ENCODE results near the gene FSHR. TPM values are rescaled to one million over a fixed set of nuclear protein-coding genes. Genes with fewer than 3 reads are reported as not detected.

FSHR gene
- polyA plus RNA-seq, 1 donor (not counting 4 experiments of a cell fraction or from before 2014, with no cell fraction given) = not detected

DNA sequence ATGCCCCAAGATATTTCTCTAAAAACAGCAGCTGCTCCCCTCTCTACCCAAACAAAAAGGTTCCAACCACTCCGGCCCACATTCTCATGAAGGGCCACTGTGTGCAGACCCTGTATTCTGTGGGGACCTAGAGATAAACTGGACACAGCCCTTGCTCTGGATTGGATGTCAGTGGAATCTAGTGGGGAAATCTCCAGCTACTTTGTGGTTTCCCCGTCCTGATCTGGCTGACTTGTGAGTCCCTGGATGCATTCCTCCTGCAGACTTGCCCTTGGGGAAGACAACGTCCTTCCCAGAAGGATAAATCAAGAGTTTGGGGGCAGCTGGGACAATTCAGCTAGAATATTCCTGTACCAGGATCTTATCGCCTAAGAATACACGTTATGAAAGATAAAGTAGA, 151.1 kb downstream of the FSHR start:
- no peak overlapping the region for H2AFZ ChIP-seq (ENCODE audit: control insufficient read depth, low read length)
- no peaks in the 10 kb centered on the region for H4K20me1 ChIP-seq (ENCODE audit: control insufficient read depth, extremely low read depth, insufficient read depth, low read length)
- H3K4me3 ChIP-seq (ENCODE audit: control insufficient read depth in 2 of 3, extremely low read depth in 1 of 3, insufficient read depth in 2 of 3, low read depth in 1 of 3, low read length in 3 of 3) = no peak overlapping the region
- no peak overlapping the region for H3K4me2 ChIP-seq (ENCODE audit: control insufficient read depth, extremely low read depth, insufficient read depth, low read depth, low read length)
- DNase-seq (ENCODE audit: low read depth, low spot score) (no peak), FAIRE-seq (no peak)
- no peaks in the 10 kb centered on the region for H3K9me3 ChIP-seq (ENCODE audit: control insufficient read depth, low read depth, low read length)
- H3K4me1 ChIP-seq (ENCODE audit: control insufficient read depth, extremely low read depth, insufficient read depth, low read length) = no peaks in the 10 kb centered on the region
- no peaks in the 10 kb centered on the region for H3K9me1 ChIP-seq (ENCODE audit: control insufficient read depth, extremely low read depth, insufficient read depth, low read length)
- H3K79me2 ChIP-seq (ENCODE audit: control insufficient read depth, insufficient read depth, low read length) = no peaks in the 10 kb centered on the region
- no peak overlapping the region for H3K27ac ChIP-seq (ENCODE audit: control insufficient read depth, insufficient read depth, low read length)
- no peaks in the 10 kb centered on the region for H3K27me3 ChIP-seq (ENCODE audit: control insufficient read depth, extremely low read depth, insufficient read depth, low read length)
- no peak overlapping the region for H3K9ac ChIP-seq (ENCODE audit: control insufficient read depth, extremely low read depth, insufficient read depth, low read length)
- TF ChIP-seq EZH2 (IDR thresholded peaks at IDR 0.05; ENCODE audit: low read length) = no peak
- TF ChIP-seq, protein P1, sequence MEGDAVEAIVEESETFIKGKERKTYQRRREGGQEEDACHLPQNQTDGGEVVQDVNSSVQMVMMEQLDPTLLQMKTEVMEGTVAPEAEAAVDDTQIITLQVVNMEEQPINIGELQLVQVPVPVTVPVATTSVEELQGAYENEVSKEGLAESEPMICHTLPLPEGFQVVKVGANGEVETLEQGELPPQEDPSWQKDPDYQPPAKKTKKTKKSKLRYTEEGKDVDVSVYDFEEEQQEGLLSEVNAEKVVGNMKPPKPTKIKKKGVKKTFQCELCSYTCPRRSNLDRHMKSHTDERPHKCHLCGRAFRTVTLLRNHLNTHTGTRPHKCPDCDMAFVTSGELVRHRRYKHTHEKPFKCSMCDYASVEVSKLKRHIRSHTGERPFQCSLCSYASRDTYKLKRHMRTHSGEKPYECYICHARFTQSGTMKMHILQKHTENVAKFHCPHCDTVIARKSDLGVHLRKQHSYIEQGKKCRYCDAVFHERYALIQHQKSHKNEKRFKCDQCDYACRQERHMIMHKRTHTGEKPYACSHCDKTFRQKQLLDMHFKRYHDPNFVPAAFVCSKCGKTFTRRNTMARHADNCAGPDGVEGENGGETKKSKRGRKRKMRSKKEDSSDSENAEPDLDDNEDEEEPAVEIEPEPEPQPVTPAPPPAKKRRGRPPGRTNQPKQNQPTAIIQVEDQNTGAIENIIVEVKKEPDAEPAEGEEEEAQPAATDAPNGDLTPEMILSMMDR (optimal IDR thresholded peaks at IDR 0.05 in 1 of 3, IDR thresholded peaks at IDR 0.05 in 1 of 3, conservative IDR thresholded peaks at IDR 0.05 in 1 of 3; ENCODE audit: extremely low read depth in 1 of 3, insufficient read depth in 2 of 3, low read length in 3 of 3) = no peak
- no peaks in the 10 kb centered on the region for H3K36me3 ChIP-seq (ENCODE audit: control insufficient read depth in 2 of 2, extremely low read depth in 1 of 2, insufficient read depth in 2 of 2, low read length in 2 of 2)
- dilution Hi-C loops (cut with MboI; ENCODE audit: extremely low pct_ligation_motif_present, low sequenced_read_pairs) = no loop called here

- Histone ChIP-seq H3K9ac (ENCODE audit: control insufficient read depth, extremely low read depth, insufficient read depth, low read length) (no peak overlapping the region), H3K36me3 (ENCODE audit: control insufficient read depth in 2 of 2, extremely low read depth in 1 of 2, insufficient read depth in 2 of 2, low read length in 2 of 2) (no peaks in the 10 kb centered on the region), H2AFZ (ENCODE audit: control insufficient read depth, low read length) (no peak overlapping the region), H3K9me1 (ENCODE audit: control insufficient read depth, extremely low read depth, insufficient read depth, low read length) (no peaks in the 10 kb centered on the region), H3K27ac (ENCODE audit: control insufficient read depth, insufficient read depth, low read length) (no peak overlapping the region), H4K20me1 (ENCODE audit: control insufficient read depth, extremely low read depth, insufficient read depth, low read length) (no peaks in the 10 kb centered on the region), H3K9me3 (ENCODE audit: control insufficient read depth, low read depth, low read length) (no peaks in the 10 kb centered on the region), H3K27me3 (ENCODE audit: control insufficient read depth, extremely low read depth, insufficient read depth, low read length) (no peaks in the 10 kb centered on the region), H3K4me2 (ENCODE audit: control insufficient read depth, extremely low read depth, insufficient read depth, low read depth, low read length) (no peak overlapping the region), H3K4me1 (ENCODE audit: control insufficient read depth, extremely low read depth, insufficient read depth, low read length) (no peaks in the 10 kb centered on the region), H3K4me3 (ENCODE audit: control insufficient read depth in 2 of 3, extremely low read depth in 1 of 3, insufficient read depth in 2 of 3, low read depth in 1 of 3, low read length in 3 of 3) (no peak overlapping the region), H3K79me2 (ENCODE audit: control insufficient read depth, insufficient read depth, low read length) (no peaks in the 10 kb centered on the region)
- TF ChIP-seq EZH2 (IDR thresholded peaks at IDR 0.05; ENCODE audit: low read length) = no peak
- TF ChIP-seq, protein P1 (optimal IDR thresholded peaks at IDR 0.05 in 1 of 3, IDR thresholded peaks at IDR 0.05 in 1 of 3, conservative IDR thresholded peaks at IDR 0.05 in 1 of 3; ENCODE audit: extremely low read depth in 1 of 3, insufficient read depth in 2 of 3, low read length in 3 of 3) = no peak
- DNase-seq (ENCODE audit: low read depth, low spot score) = no peak
- dilution Hi-C loops (cut with MboI; ENCODE audit: extremely low pct_ligation_motif_present, low sequenced_read_pairs) = no loop called here
- no peak for FAIRE-seq
These were observed 151.6 kb downstream of the FSHR start for GRCh38 chr2:49002750-49003149.
